WTC11 (cell line): ENCODE measurements around the gene PIF1. TPM values are rescaled to one million over a fixed set of nuclear protein-coding genes. Genes with fewer than 3 reads are reported as not detected.

Experiments used
- ATAC-seq: fragments of 200-7000 bp; cut with Tn5 transposase; 2 replicates; pipeline ENCODE4 v1.10.0; 2021; ENCODE audit warnings: mild to moderate bottlenecking, moderate library complexity
- CTCF ChIA-PET: fragments of 300-600 bp; sonication (Branson Sonifier 250); formaldehyde crosslinking; loops from one replicate; lab custom pipeline; 2021; ENCODE audit warnings: antibody characterized with exemption; lab: Charles Lee
- POLR2A ChIA-PET: fragments of 350-600 bp; sonication (Branson Sonifier 250); formaldehyde crosslinking; loops from one replicate; lab custom pipeline; 2021; ENCODE audit warnings: antibody characterized with exemption; lab: Charles Lee
- DNase-seq: peaks from one replicate; pipeline ENCODE4 v3.0.0; 2021; ENCODE audit warnings: low spot score
- H3K27ac Mint-ChIP-seq: 2 replicates; pipeline ENCODE4 v1.8.0; 2021; ENCODE audit warnings: mixed read lengths
- H3K27me3 Mint-ChIP-seq: 2 replicates; pipeline ENCODE4 v1.8.0; 2021; ENCODE audit warnings: low read depth, mild to moderate bottlenecking, moderate library complexity, mixed read lengths
- H3K36me3 Mint-ChIP-seq: 2 replicates; pipeline ENCODE4 v1.8.0; 2021; ENCODE audit warnings: mixed read lengths
- H3K4me1 Mint-ChIP-seq: 2 replicates; pipeline ENCODE4 v1.8.0; 2022; ENCODE audit warnings: mixed read lengths
- H3K4me3 Mint-ChIP-seq: 2 replicates; pipeline ENCODE4 v1.8.0; 2021; ENCODE audit warnings: mild to moderate bottlenecking, moderate library complexity, mixed read lengths
- H3K9me3 Mint-ChIP-seq: 2 replicates; pipeline ENCODE4 v1.8.0; 2021; ENCODE audit warnings: mixed read lengths
- CREB1 ChIP-seq: sonication (generic); formaldehyde crosslinking; IDR thresholded peaks from 2 replicates; pipeline ENCODE4 v1.8.0; 2023; ENCODE audit warnings: mild to moderate bottlenecking, missing genetic modification reagents
- FOXP4 ChIP-seq: sonication (generic); formaldehyde crosslinking; IDR thresholded peaks from 2 replicates; pipeline ENCODE4 v1.8.0; 2022; ENCODE audit warnings: mild to moderate bottlenecking, missing genetic modification reagents
- KAT7 ChIP-seq: sonication (generic); formaldehyde crosslinking; IDR thresholded peaks from 2 replicates; pipeline ENCODE4 v1.8.1; 2023; ENCODE audit warnings: missing genetic modification reagents, mild to moderate bottlenecking, borderline replicate concordance
- MLX ChIP-seq: sonication (generic); formaldehyde crosslinking; IDR thresholded peaks from 2 replicates; pipeline ENCODE4 v1.8.1; 2023; ENCODE audit warnings: mild to moderate bottlenecking, missing genetic modification reagents, moderate library complexity
- MXD4 ChIP-seq: fragments of 250-450 bp; sonication (Bioruptor Pico); IDR thresholded peaks from 2 replicates; pipeline ENCODE4 v1.8.0; 2021; ENCODE audit warnings: mild to moderate bottlenecking, moderate library complexity, borderline replicate concordance
- MYBL2 ChIP-seq: sonication (generic); formaldehyde crosslinking; IDR thresholded peaks from 2 replicates; pipeline ENCODE4 v1.8.1; 2023; ENCODE audit warnings: mild to moderate bottlenecking, moderate library complexity, missing genetic modification reagents
- NFATC4 ChIP-seq: fragments of 250-450 bp; sonication (Bioruptor Pico); IDR thresholded peaks from 2 replicates; pipeline ENCODE4 v1.9.0; 2021; ENCODE audit warnings: mild to moderate bottlenecking
- NFYB ChIP-seq: sonication (generic); formaldehyde crosslinking; conservative IDR thresholded peaks from 2 replicates; pipeline ENCODE4 v1.8.0; 2022; ENCODE audit warnings: low read depth, missing genetic modification reagents
- NR2C2 ChIP-seq: sonication (generic); formaldehyde crosslinking; IDR thresholded peaks from 2 replicates; pipeline ENCODE4 v1.8.0; 2022; ENCODE audit warnings: mild to moderate bottlenecking, missing genetic modification reagents
- NR3C1 ChIP-seq: sonication (generic); formaldehyde crosslinking; conservative IDR thresholded peaks from 2 replicates; pipeline ENCODE4 v1.8.1; 2023; ENCODE audit warnings: low read depth, mild to moderate bottlenecking, missing genetic modification reagents
- SMAD4 ChIP-seq: sonication (generic); formaldehyde crosslinking; IDR thresholded peaks from 2 replicates; pipeline ENCODE4 v1.8.0; 2022; ENCODE audit warnings: mild to moderate bottlenecking, missing genetic modification reagents
- SP1 ChIP-seq: sonication (generic); formaldehyde crosslinking; conservative IDR thresholded peaks from 2 replicates; pipeline ENCODE4 v1.8.1; 2022; ENCODE audit warnings: missing genetic modification reagents
- total RNA-seq: library from RNA; stranded (reverse); gene quantifications from 3 replicates; pipeline ENCODE4 v1.2.3, GENCODE V29; 2021
- TF ChIP-seq, protein P1 (sequence below): sonication (generic); formaldehyde crosslinking; IDR thresholded peaks from 2 replicates; pipeline ENCODE4 v1.8.1; 2022; ENCODE audit warnings: mild to moderate bottlenecking, missing genetic modification reagents, moderate library complexity, borderline replicate concordance
- TF ChIP-seq, protein P2 (sequence below): fragments of 250-450 bp; sonication (Bioruptor Pico); IDR thresholded peaks from 2 replicates; pipeline ENCODE4 v1.9.0; 2021; ENCODE audit warnings: moderate library complexity, mild to moderate bottlenecking, inconsistent platforms, borderline replicate concordance
- TF ChIP-seq, protein P3 (sequence below): sonication (generic); formaldehyde crosslinking; IDR thresholded peaks from 2 replicates; pipeline ENCODE4 v1.8.1; 2023; ENCODE audit warnings: mild to moderate bottlenecking, missing genetic modification reagents
- TF ChIP-seq, protein P4 (sequence below): sonication (generic); formaldehyde crosslinking; IDR thresholded peaks from 2 replicates; pipeline ENCODE4 v1.8.0; 2022; ENCODE audit warnings: mild to moderate bottlenecking, missing genetic modification reagents
- TF ChIP-seq, protein P5 (sequence below): sonication (generic); formaldehyde crosslinking; conservative IDR thresholded peaks from 2 replicates; pipeline ENCODE4 v1.8.1; 2023; ENCODE audit warnings: mild to moderate bottlenecking, low read depth, missing genetic modification reagents, moderate library complexity
- TF ChIP-seq, protein P6 (sequence below): sonication (generic); formaldehyde crosslinking; IDR thresholded peaks from 2 replicates; pipeline ENCODE4 v1.8.0; 2023; ENCODE audit warnings: missing genetic modification reagents, mild to moderate bottlenecking, borderline replicate concordance

The PIF1 gene
- total RNA-seq, 1 experiment from 2014 or later = 249 TPM

DNA sequence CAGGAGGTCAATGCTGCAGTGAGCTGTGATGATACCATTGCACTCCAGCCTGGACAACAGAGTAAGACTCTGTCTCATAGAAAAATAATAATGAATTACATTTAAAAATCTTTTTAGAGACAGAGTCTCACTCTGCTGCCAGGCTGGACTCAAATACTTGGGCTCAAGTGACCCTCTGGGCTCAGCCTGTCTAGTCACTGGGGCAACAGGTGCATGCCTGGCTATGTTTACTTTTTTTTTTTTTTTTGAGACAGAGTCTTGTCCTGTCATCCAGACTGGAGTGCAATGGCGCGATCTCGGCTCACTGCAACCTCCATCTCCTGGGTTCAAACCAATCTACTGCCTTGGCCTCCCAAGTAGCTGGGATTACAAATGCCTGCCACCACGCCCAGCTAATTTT is 8.2 kb upstream of the PIF1 start:
- H3K27me3 Mint-ChIP-seq = no peaks in the 10 kb centered on the region
- DNase-seq (no peak), ATAC-seq (no peak)
- peaks cover 20% of the 10 kb centered on the region for H3K36me3 Mint-ChIP-seq
- no peaks in the 10 kb centered on the region for H3K9me3 Mint-ChIP-seq
- ChIA-PET CTCF (no interaction called here), POLR2A (no interaction called here)
- TF ChIP-seq, protein P1, sequence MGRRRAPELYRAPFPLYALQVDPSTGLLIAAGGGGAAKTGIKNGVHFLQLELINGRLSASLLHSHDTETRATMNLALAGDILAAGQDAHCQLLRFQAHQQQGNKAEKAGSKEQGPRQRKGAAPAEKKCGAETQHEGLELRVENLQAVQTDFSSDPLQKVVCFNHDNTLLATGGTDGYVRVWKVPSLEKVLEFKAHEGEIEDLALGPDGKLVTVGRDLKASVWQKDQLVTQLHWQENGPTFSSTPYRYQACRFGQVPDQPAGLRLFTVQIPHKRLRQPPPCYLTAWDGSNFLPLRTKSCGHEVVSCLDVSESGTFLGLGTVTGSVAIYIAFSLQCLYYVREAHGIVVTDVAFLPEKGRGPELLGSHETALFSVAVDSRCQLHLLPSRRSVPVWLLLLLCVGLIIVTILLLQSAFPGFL (CRISPR knock-in tag) = no peak
- TF ChIP-seq CREB1 (CRISPR knock-in tag) (no peak), MXD4 (CRISPR knock-in tag) (no peak), NFATC4 (CRISPR knock-in tag) (no peak), MLX (CRISPR knock-in tag) (no peak), KAT7 (no peak), SMAD4 (no peak), NR2C2 (no peak), FOXP4 (no peak), NR3C1 (no peak), MYBL2 (CRISPR knock-in tag) (no peak), SP1 (CRISPR knock-in tag) (no peak), NFYB (CRISPR knock-in tag) (no peak)
- TF ChIP-seq, protein P2, sequence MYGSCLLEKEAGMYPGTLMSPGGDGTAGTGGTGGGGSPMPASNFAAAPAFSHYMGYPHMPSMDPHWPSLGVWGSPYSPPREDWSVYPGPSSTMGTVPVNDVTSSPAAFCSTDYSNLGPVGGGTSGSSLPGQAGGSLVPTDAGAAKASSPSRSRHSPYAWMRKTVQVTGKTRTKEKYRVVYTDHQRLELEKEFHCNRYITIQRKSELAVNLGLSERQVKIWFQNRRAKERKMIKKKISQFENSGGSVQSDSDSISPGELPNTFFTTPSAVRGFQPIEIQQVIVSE (CRISPR knock-in tag) = no peak
- TF ChIP-seq, protein P3, sequence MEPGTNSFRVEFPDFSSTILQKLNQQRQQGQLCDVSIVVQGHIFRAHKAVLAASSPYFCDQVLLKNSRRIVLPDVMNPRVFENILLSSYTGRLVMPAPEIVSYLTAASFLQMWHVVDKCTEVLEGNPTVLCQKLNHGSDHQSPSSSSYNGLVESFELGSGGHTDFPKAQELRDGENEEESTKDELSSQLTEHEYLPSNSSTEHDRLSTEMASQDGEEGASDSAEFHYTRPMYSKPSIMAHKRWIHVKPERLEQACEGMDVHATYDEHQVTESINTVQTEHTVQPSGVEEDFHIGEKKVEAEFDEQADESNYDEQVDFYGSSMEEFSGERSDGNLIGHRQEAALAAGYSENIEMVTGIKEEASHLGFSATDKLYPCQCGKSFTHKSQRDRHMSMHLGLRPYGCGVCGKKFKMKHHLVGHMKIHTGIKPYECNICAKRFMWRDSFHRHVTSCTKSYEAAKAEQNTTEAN (CRISPR knock-in tag) = no peak
- TF ChIP-seq, protein P4, sequence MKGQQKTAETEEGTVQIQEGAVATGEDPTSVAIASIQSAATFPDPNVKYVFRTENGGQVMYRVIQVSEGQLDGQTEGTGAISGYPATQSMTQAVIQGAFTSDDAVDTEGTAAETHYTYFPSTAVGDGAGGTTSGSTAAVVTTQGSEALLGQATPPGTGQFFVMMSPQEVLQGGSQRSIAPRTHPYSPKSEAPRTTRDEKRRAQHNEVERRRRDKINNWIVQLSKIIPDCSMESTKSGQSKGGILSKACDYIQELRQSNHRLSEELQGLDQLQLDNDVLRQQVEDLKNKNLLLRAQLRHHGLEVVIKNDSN (CRISPR knock-in tag) = no peak
- TF ChIP-seq, protein P5, sequence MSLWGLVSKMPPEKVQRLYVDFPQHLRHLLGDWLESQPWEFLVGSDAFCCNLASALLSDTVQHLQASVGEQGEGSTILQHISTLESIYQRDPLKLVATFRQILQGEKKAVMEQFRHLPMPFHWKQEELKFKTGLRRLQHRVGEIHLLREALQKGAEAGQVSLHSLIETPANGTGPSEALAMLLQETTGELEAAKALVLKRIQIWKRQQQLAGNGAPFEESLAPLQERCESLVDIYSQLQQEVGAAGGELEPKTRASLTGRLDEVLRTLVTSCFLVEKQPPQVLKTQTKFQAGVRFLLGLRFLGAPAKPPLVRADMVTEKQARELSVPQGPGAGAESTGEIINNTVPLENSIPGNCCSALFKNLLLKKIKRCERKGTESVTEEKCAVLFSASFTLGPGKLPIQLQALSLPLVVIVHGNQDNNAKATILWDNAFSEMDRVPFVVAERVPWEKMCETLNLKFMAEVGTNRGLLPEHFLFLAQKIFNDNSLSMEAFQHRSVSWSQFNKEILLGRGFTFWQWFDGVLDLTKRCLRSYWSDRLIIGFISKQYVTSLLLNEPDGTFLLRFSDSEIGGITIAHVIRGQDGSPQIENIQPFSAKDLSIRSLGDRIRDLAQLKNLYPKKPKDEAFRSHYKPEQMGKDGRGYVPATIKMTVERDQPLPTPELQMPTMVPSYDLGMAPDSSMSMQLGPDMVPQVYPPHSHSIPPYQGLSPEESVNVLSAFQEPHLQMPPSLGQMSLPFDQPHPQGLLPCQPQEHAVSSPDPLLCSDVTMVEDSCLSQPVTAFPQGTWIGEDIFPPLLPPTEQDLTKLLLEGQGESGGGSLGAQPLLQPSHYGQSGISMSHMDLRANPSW (CRISPR knock-in tag) = no peak
- TF ChIP-seq, protein P6, sequence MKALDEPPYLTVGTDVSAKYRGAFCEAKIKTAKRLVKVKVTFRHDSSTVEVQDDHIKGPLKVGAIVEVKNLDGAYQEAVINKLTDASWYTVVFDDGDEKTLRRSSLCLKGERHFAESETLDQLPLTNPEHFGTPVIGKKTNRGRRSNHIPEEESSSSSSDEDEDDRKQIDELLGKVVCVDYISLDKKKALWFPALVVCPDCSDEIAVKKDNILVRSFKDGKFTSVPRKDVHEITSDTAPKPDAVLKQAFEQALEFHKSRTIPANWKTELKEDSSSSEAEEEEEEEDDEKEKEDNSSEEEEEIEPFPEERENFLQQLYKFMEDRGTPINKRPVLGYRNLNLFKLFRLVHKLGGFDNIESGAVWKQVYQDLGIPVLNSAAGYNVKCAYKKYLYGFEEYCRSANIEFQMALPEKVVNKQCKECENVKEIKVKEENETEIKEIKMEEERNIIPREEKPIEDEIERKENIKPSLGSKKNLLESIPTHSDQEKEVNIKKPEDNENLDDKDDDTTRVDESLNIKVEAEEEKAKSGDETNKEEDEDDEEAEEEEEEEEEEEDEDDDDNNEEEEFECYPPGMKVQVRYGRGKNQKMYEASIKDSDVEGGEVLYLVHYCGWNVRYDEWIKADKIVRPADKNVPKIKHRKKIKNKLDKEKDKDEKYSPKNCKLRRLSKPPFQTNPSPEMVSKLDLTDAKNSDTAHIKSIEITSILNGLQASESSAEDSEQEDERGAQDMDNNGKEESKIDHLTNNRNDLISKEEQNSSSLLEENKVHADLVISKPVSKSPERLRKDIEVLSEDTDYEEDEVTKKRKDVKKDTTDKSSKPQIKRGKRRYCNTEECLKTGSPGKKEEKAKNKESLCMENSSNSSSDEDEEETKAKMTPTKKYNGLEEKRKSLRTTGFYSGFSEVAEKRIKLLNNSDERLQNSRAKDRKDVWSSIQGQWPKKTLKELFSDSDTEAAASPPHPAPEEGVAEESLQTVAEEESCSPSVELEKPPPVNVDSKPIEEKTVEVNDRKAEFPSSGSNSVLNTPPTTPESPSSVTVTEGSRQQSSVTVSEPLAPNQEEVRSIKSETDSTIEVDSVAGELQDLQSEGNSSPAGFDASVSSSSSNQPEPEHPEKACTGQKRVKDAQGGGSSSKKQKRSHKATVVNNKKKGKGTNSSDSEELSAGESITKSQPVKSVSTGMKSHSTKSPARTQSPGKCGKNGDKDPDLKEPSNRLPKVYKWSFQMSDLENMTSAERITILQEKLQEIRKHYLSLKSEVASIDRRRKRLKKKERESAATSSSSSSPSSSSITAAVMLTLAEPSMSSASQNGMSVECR (CRISPR knock-in tag) = no peak
- H3K4me3 Mint-ChIP-seq = no peak overlapping the region
- H3K4me1 Mint-ChIP-seq = peaks cover 25% of the 10 kb centered on the region
- H3K27ac Mint-ChIP-seq = no peak overlapping the region
